Measurements from ENCODE around the gene CHRNB1.

The CHRNB1 gene

GRCh38 chr17:7502171-7502847 is 57.4 kb downstream of the CHRNB1 start:
- TF ChIP-seq ZFX (IDR thresholded peaks at IDR 0.05) = no peak
- TF ChIP-seq, protein P1, sequence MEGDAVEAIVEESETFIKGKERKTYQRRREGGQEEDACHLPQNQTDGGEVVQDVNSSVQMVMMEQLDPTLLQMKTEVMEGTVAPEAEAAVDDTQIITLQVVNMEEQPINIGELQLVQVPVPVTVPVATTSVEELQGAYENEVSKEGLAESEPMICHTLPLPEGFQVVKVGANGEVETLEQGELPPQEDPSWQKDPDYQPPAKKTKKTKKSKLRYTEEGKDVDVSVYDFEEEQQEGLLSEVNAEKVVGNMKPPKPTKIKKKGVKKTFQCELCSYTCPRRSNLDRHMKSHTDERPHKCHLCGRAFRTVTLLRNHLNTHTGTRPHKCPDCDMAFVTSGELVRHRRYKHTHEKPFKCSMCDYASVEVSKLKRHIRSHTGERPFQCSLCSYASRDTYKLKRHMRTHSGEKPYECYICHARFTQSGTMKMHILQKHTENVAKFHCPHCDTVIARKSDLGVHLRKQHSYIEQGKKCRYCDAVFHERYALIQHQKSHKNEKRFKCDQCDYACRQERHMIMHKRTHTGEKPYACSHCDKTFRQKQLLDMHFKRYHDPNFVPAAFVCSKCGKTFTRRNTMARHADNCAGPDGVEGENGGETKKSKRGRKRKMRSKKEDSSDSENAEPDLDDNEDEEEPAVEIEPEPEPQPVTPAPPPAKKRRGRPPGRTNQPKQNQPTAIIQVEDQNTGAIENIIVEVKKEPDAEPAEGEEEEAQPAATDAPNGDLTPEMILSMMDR (conservative IDR thresholded peaks at IDR 0.05) = no peak
- H3K27ac ChIP-seq = no peak overlapping the region

- TF ChIP-seq ZFX (IDR thresholded peaks at IDR 0.05) = no peak
- TF ChIP-seq, protein P1 (conservative IDR thresholded peaks at IDR 0.05) = no peak
- H3K27ac ChIP-seq = no peak overlapping the region
These were observed 58.1 kb downstream of the CHRNB1 start for GRCh38 chr17:7502987-7503386.

GRCh38 chr17:7503521-7503920 is 58.7 kb downstream of the CHRNB1 start:
- H3K27ac ChIP-seq = no peak overlapping the region

More at GRCh38 chr17:7503521-7503920, 58.7 kb downstream of the CHRNB1 start:
- TF ChIP-seq ZFX (IDR thresholded peaks at IDR 0.05) = no peak
- TF ChIP-seq, protein P1 (conservative IDR thresholded peaks at IDR 0.05) = no peak

Measured in C4-2B (cell line).